NCI-H1105 treated with DMSO at 0.1 percent for 48 hours (cell line): Measurements from ENCODE around the gene LIMK1.
"Not testable (repeated sequence)": the region's sequence is repeated elsewhere in the genome, so short reads cannot be mapped to it uniquely, and the experiment has no call there.

ENCODE experiments used
- DNase-seq: peaks from one replicate; lab custom pipeline; 2025; lab: John Stamatoyannopoulos, UW

LIMK1 gene

GRCh38 chr7:74084722-74085578, 1.3 kb downstream of the LIMK1 start:
- no peak for DNase-seq

- DNase-seq, result no peak
These were observed 4.3 kb downstream of the LIMK1 start for GRCh38 chr7:74087791-74088453.

GRCh38 chr7:74092321-74092963, 8.8 kb downstream of the LIMK1 start:
- no peak for DNase-seq

- no peak for DNase-seq
These were observed 9.4 kb downstream of the LIMK1 start for GRCh38 chr7:74092964-74093471.

- no peak for DNase-seq
These were observed 10.1 kb downstream of the LIMK1 start for GRCh38 chr7:74093671-74094223.

- no peak for DNase-seq
These were observed 10.9 kb downstream of the LIMK1 start for GRCh38 chr7:74094224-74095101.

DNA sequence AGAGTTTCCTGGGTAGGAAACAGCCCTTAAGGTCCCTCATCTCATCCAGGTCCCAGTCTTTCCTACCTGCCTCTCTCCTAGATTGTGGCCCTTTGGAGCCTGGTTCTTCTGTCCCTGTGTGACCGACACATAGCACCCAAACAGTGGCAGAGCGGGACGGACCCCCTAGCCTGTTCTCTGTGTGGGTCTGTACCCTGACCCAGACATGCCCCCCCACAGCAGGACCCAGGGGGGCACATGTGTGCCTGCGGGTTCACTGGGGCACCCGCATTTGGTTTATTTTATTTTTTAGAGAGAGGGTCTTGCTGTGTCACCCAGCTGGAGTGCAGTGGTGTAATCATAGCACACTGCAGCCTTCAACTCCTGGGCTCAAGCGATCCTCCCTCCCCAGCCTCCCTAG, 11.5 kb downstream of the LIMK1 start:
- no peak for DNase-seq

DNA sequence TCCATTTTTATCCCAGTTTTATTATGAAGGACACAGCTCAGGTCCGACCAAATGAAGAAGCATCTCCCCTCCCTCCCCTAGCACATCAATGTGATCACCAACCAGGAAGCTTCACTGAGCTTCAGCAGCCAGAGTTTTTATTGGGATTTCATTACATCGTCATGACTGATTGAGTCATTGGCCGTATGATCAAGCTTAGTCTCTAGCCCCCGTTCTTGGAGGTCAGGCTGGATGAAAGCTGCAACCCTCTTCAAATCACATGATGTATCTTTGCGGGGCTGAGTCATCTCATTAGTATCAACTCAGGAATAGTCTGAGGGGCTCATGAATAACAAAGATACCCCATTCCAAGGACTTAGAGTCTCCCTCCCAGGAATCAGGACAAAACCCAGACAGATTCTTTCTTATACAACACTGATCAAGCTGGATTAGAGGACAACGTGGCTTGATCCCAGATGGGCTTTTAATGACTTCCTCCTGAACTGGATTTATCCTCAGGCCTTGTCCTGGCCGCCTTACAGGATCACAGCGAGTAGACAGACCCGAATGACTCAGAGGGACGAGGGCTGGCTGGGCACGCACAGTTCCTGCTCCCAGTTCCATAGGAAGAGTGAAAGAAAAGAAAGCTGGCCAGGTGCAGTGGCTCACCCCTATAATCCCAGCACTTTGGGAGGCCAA, 14.5 kb downstream of the LIMK1 start:
- no peak for DNase-seq

GRCh38 chr7:74099031-74099430, 15.4 kb downstream of the LIMK1 start:
- no peak for DNase-seq

DNA sequence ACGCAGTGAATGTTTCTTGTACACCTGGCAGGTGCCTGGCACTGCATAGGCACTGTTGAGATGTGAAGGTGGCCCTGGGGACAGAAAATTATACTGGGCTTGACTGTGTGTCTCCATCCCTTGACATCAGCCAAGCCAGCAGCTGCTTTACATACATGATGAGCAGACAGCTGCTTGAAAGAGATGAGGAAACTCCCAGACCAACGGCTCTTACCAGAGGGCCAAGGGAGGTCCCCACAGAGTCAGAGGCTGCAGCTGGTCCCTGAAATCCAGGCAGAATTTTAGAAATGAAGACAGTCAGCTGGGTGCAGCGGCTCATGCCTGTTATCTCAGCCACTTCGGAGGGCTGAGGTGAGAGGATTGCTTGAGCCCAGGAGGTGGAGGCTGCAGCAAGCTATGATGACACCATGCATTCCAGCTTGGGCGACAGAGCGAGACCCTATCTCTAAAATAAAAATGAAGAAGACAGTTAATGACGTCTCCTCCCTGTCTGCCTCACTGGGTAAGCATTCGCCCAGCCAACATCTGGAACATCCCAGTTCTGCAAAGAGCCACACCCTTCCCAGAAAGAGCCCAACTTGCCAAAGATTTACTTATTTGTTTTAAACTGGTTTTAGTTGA, 17.6 kb downstream of the LIMK1 start:
- no peak for DNase-seq

- DNase-seq, result no peak
These were observed 19.7 kb downstream of the LIMK1 start for GRCh38 chr7:74103219-74103772.

- no peak for DNase-seq
These were observed 21.1 kb downstream of the LIMK1 start for GRCh38 chr7:74104702-74105101.

DNA sequence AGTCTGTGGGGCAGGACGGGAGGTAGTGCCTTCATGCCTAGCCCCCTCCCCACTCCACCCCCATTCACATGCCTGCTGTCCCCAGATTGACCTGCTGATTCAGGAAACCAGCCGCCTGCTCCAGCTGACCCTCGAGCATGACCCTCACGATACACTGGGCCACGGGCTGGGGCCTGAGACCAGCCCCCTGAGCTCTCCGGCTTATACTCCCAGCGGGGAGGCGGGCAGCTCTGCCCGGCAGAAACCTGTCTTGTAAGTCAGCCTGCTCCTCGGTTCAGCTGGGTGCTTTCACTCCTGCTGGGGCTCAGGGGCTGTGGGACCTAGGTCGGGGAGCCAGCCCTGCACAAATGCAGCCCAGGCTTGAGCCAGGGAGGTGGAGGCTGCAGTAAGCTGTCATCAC, 22.4 kb downstream of the LIMK1 start:
- DNase-seq, result no peak

- DNase-seq, result no peak
These were observed 23.2 kb downstream of the LIMK1 start for GRCh38 chr7:74106846-74107245.

- no peak for DNase-seq
These were observed 31.7 kb downstream of the LIMK1 start for GRCh38 chr7:74115326-74115725.

DNA sequence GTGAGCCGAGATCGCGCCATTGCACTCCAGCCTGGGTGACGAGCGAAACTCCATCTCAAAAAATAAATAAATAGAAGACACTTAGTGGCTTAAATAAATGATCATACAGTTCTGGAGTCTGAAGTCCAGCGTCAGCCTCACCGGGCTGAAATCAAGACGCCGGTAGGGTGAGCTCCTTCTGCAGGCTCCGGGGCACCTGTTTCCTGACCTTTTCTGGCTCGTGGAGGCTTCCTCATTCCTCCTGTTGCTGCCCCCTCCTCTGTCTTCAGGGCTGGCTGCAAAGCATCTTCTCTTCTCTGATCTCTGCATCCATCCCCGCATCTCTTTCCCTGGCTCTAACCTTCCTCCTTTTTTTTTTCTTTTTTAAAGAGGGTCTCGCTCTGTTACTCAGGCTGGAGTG, 32.8 kb downstream of the LIMK1 start:
- DNase-seq, result no peak

GRCh38 chr7:74119831-74120230, 36.2 kb downstream of the LIMK1 start:
- no peak for DNase-seq

DNA sequence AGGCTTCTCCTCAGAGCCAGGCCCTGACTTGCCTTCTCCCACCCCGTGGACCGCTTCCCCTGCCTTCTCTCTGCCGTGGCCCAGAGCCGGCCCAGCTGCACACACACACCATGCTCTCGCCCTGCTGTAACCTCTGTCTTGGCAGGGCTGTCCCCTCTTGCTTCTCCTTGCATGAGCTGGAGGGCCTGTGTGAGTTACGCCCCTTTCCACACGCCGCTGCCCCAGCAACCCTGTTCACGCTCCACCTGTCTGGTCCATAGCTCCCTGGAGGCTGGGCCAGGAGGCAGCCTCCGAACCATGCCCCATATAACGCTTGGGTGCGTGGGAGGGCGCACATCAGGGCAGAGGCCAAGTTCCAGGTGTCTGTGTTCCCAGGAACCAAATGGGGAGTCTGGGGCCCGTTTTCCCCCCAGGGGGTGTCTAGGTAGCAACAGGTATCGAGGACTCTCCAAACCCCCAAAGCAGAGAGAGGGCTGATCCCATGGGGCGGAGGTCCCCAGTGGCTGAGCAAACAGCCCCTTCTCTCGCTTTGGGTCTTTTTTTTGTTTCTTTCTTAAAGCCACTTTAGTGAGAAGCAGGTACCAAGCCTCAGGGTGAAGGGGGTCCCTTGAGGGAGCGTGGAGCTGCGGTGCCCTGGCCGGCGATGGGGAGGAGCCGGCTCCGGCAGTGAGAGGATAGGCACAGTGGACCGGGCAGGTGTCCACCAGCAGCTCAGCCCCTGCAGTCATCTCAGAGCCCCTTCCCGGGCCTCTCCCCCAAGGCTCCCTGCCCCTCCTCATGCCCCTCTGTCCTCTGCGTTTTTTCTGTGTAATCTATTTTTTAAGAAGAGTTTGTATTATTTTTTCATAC, 38.0 kb downstream of the LIMK1 start:
- no peak for DNase-seq

DNA sequence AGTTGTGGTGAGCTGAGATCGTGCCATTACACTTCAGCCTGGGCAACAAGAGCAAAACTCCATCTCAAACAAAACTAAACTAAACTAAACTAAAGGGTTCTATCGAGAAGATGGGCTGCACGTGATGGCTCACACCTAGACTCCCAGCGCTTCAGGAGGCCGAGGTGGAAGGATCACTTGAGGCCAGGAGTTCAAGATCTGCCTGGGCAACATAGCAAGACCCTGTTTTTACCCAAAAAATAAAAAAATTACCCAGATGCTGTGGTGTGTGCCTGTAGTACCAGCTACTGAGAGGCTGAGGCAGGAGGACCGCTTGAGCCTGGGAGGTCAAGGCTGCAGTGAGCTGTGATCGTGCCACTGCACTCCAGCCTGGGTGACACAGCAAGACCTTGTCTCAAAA, 40.3 kb downstream of the LIMK1 start:
- DNase-seq, result not testable (repeated sequence)
